GM23248 (cell line): ENCODE measurements around the gene TPI1.

Source experiments
- EZH2 ChIP-seq: fragments of 200-600 bp; sonication (generic); IDR thresholded peaks from 2 replicates; pipeline ENCODE4 v1.6.1; 2018; ENCODE audit warnings: antibody characterized with exemption, mild to moderate bottlenecking; ENCODE audit not compliant: insufficient read depth, poor library complexity, severe bottlenecking
- EZH2phosphoT487 ChIP-seq: fragments of 200-600 bp; sonication (generic); IDR thresholded peaks from 2 replicates; pipeline ENCODE4 v1.6.1; 2018; ENCODE audit warnings: antibody characterized with exemption, moderate library complexity, mild to moderate bottlenecking, low read depth; ENCODE audit not compliant: insufficient read depth

- TF ChIP-seq EZH2 (no peak), EZH2phosphoT487 (no peak)
These were observed 42.3 kb downstream of the TPI1 start for GRCh38 chr12:6909421-6910145.
